Esophagus squamous epithelium (tissue), 4 donors: ENCODE data around the gene GPD1.

Experiments
- POLR2A ChIP-seq, 4 donors: fragments of 450-650 bp; IDR thresholded peaks; one replicate each; pipeline ENCODE4 v1.6.1; 2017; ENCODE audit warnings: antibody characterized with exemption in 4 of 4, mild to moderate bottlenecking in 4 of 4, moderate library complexity in 3 of 4
- TF ChIP-seq, protein P1 (sequence below), 6 experiments: fragments of 450-650 bp in 4 of 6; fragments of 200-600 bp in 2 of 6; sonication (generic) in 2 of 6; IDR thresholded peaks; one replicate each; pipeline ENCODE4 v1.5.1; 2016 to 2019; ENCODE audit warnings: antibody characterized with exemption in 6 of 6, mild to moderate bottlenecking in 4 of 6, moderate library complexity in 4 of 6

- no peak for TF ChIP-seq POLR2A (IDR thresholded peaks at IDR 0.05)
- TF ChIP-seq, protein P1, sequence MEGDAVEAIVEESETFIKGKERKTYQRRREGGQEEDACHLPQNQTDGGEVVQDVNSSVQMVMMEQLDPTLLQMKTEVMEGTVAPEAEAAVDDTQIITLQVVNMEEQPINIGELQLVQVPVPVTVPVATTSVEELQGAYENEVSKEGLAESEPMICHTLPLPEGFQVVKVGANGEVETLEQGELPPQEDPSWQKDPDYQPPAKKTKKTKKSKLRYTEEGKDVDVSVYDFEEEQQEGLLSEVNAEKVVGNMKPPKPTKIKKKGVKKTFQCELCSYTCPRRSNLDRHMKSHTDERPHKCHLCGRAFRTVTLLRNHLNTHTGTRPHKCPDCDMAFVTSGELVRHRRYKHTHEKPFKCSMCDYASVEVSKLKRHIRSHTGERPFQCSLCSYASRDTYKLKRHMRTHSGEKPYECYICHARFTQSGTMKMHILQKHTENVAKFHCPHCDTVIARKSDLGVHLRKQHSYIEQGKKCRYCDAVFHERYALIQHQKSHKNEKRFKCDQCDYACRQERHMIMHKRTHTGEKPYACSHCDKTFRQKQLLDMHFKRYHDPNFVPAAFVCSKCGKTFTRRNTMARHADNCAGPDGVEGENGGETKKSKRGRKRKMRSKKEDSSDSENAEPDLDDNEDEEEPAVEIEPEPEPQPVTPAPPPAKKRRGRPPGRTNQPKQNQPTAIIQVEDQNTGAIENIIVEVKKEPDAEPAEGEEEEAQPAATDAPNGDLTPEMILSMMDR (IDR thresholded peaks at IDR 0.05) = no peak
These were observed 45.7 kb upstream of the GPD1 start for GRCh38 chr12:50057896-50058670.
